H1 (cell line): Measurements from ENCODE around the gene MGST2. TPM values are rescaled to one million over a fixed set of nuclear protein-coding genes. Genes with fewer than 3 reads are reported as not detected.

Experiments
- ATF3 ChIP-seq: IDR thresholded peaks from 2 replicates; pipeline ENCODE4 v1.6.1; 2011; ENCODE audit warnings: low read depth, mild to moderate bottlenecking, low read length; ENCODE audit not compliant: insufficient read depth
- CREB1 ChIP-seq: IDR thresholded peaks from 2 replicates; pipeline ENCODE4 v1.6.1; 2012; ENCODE audit warnings: inconsistent platforms
- RXRA ChIP-seq: IDR thresholded peaks from 2 replicates; pipeline ENCODE4 v1.6.1; 2011; ENCODE audit warnings: low read depth, mild to moderate bottlenecking, low read length, moderate library complexity; ENCODE audit not compliant: insufficient read depth
- polyA plus RNA-seq, 7 experiments: library from polyadenylated mRNA; depleted of rRNA in 3 of 7; stranded (reverse) in 5 of 7; unstranded in 2 of 7; fragments of >200 nt in 5 of 7; fragments of 200-250 nt in 2 of 7; gene quantifications; 1 replicate in 5 of 7; 2 replicates in 1 of 7; 4 replicates in 1 of 7; pipeline versions ENCODE4 v1.2.1 to v1.2.3, GENCODE V29; 2011 to 2013; ENCODE audit warnings: missing spikeins in 2 of 7, mixed read lengths in 2 of 7
- total RNA-seq: library from RNA; stranded (reverse); fragmentation: NEBNext Ultra II Directional; extraction: Animal tissue kit (Norgen Biotek cat#: 25700); gene quantifications from 2 replicates; pipeline ENCODE4 v1.2.1, GENCODE V29; 2021

The MGST2 gene
- total and polyA plus RNA-seq, 2 of the 8 experiments (the other 6 are each of a cell fraction or from before 2014, with no cell fraction given) = 8.0 to 13.6 TPM

DNA sequence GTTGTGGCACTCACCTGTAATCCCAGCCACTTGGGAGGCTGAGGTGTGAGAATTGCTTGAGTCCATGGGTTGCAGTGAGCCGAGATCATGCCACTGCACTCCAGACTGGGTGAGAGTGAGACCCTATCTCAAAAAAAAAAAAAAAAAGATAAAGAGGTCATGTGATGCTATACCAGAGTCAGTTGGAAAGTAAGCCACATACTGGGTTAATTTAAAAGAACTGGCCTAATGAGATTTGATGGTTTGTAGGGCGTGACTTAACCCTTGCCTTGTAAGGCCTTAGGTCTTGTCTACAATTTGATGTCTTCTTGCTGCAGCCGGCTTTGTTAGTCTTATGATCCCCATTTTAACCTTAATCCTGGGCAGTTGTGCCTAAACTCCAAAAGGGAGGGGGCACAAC lies 5.2 kb downstream of the MGST2 start (continued):
- TF ChIP-seq RXRA = no peak
- no peak for TF ChIP-seq CREB1
- TF ChIP-seq ATF3 = no peak
